CD4-positive, alpha-beta T cell (primary cell): ENCODE measurements around the gene ATP4A. TPM values are rescaled to one million over a fixed set of nuclear protein-coding genes. Genes with fewer than 3 reads are reported as not detected.
A peak's percentile ranks its signal among the peaks of the same experiment; 100 is the strongest.

Experiments used
- ATAC-seq: fragments of 200-7000 bp; cut with Tn5 transposase; one replicate; pipeline ENCODE4 v1.10.0; 2022; ENCODE audit warnings: mild to moderate bottlenecking; ENCODE audit not compliant: poor library complexity
- CTCF ChIA-PET: fragments of 350-600 bp; sonication (Branson Sonifier 250); formaldehyde crosslinking; loops from one replicate; lab custom pipeline; 2021; ENCODE audit warnings: antibody characterized with exemption, inconsistent platforms; lab: Charles Lee
- POLR2A ChIA-PET: fragments of 350-600 bp; sonication (Branson Sonifier 250); formaldehyde crosslinking; loops from one replicate; lab custom pipeline; 2021; ENCODE audit warnings: antibody characterized with exemption, inconsistent platforms; lab: Charles Lee
- DNase-seq, 14 experiments: peaks; one replicate each; pipeline ENCODE4 v3.0.0-alpha.2; 2013 to 2020; ENCODE audit warnings: mixed read lengths in 2 of 14
- H3K27ac ChIP-seq, 2 donors: one replicate each; pipeline versions ENCODE4 v1.5.1 to v1.7.0; 2013; ENCODE audit warnings: low read length in 2 of 2, low read depth in 1 of 2, mild to moderate bottlenecking in 1 of 2
- H3K27me3 ChIP-seq, 2 experiments: 1 replicate in 1 of 2; 2 replicates in 1 of 2; pipeline versions ENCODE4 v1.6.1 to v1.7.0; 2013; ENCODE audit warnings: low read length in 2 of 2, control low read depth in 1 of 2, mild to moderate bottlenecking in 1 of 2, moderate library complexity in 1 of 2; ENCODE audit not compliant: insufficient read depth in 2 of 2, control insufficient read depth in 1 of 2
- H3K36me3 ChIP-seq: one replicate; pipeline ENCODE4 v1.6.1; 2013; ENCODE audit warnings: low read length, control low read depth; ENCODE audit not compliant: insufficient read depth
- H3K4me1 ChIP-seq: one replicate; pipeline ENCODE4 v1.6.1; 2013; ENCODE audit warnings: low read length, control low read depth; ENCODE audit not compliant: insufficient read depth
- H3K4me3 ChIP-seq: one replicate; pipeline ENCODE4 v1.5.1; 2013; ENCODE audit warnings: mild to moderate bottlenecking, low read length, moderate library complexity
- H3K9me3 ChIP-seq, 2 experiments: 1 replicate in 1 of 2; 2 replicates in 1 of 2; pipeline versions ENCODE4 v1.6.1 to v1.7.0; 2013; ENCODE audit warnings: low read length in 2 of 2, mild to moderate bottlenecking in 2 of 2, control low read depth in 1 of 2, moderate library complexity in 1 of 2; ENCODE audit not compliant: control insufficient read depth in 1 of 2, insufficient read depth in 1 of 2
- H3K27ac Mint-ChIP-seq: one replicate; pipeline ENCODE4 v1.8.0; 2020; ENCODE audit warnings: mixed read lengths
- H3K27me3 Mint-ChIP-seq: one replicate; pipeline ENCODE4 v1.8.0; 2021; ENCODE audit warnings: mixed read lengths
- H3K36me3 Mint-ChIP-seq: one replicate; pipeline ENCODE4 v1.8.0; 2021; ENCODE audit warnings: low read depth, mixed read lengths
- H3K4me1 Mint-ChIP-seq: one replicate; pipeline ENCODE4 v1.8.0; 2021; ENCODE audit warnings: low read depth, mixed read lengths
- H3K4me3 Mint-ChIP-seq: one replicate; pipeline ENCODE4 v1.8.0; 2020; ENCODE audit warnings: mild to moderate bottlenecking, mixed read lengths
- H3K9me3 Mint-ChIP-seq: one replicate; pipeline ENCODE4 v1.8.0; 2020; ENCODE audit warnings: mixed read lengths
- intact Hi-C, 2 experiments: fragments of 100-400 bp; cut with DNase I in 1 of 2; cut with micrococcal nuclease in 1 of 2; formaldehyde crosslinking; loops; one replicate each; pipeline versions ENCODE4 v1.15.1 to v1.9.0; 2023 to 2025; cut with DNase I, micrococcal nuclease
- total RNA-seq, 174 experiments: library from RNA in 2 of 174; stranded (reverse) in 2 of 174; gene quantifications; one replicate each; pipeline ENCODE4 v1.2.3 and lab custom pipeline; 2021 to 2026
- TF ChIP-seq, protein P1 (sequence below): fragments of 200-600 bp; IDR thresholded peaks from one replicate; pipeline ENCODE4 v1.8.0; 2022; ENCODE audit warnings: antibody characterized with exemption, mild to moderate bottlenecking

Gene ATP4A
- total RNA-seq, 2 experiments from 2014 or later = not detected

DNA sequence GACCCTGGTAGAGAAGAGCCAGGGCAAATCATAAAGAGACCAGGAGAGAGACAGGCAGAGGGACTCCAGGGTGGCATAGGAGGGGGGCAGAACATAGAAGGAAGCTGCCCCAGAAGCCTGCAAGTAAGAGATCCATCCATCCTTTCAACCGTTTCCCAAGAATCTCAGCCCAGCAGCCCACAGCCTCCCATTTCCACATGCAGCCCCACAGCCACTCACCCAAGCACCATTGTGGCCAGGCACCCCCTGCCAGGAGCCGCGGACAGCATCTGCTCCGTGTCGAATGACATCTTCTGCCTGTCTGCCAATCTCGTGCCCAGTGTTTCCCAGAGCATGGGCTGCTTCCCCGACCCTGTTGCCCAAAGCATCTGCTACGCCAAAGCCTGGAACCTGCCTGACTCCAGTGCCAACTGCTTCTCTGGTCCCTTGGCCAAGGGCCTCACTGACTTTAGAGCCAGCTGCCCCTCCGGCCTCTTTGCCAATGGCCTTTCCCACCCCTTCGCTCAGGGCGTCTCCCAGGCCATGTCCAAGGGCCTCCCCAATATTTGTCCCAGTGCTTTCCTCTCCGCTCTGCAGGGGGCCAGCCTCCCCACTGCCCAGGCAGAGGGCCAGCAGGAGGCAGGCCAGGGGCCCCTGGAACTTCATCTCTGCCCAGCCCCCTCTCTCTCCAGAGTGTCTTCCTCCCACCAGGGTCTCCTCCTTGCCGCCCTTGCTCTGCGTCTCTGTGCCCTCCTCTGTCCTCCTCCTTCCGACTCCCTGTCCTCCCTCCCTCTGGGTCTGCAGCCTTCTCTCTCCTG is 50.4 kb downstream of the ATP4A start:
- Histone ChIP-seq H3K4me1 (peaks cover 20% of the 10 kb centered on the region), H3K27me3 (peaks cover 19% of the 10 kb centered on the region in 2 experiments), H3K27ac (no peak overlapping the region), H3K4me3 (no peak overlapping the region), H3K36me3 (no peaks in the 10 kb centered on the region), H3K9me3 (peaks cover 0 to 3% of the 10 kb centered on the region in 2 experiments)
- POLR2A ChIA-PET = no interaction called here
- Mint-ChIP-seq H3K4me3 (no peak overlapping the region), H3K27ac (no peak overlapping the region), H3K9me3 (no peaks in the 10 kb centered on the region), H3K4me1 (peaks cover 17% of the 10 kb centered on the region), H3K27me3 (peaks cover 65% of the 10 kb centered on the region), H3K36me3 (no peaks in the 10 kb centered on the region)
- no peak for DNase-seq
- intact Hi-C loops = no loop called here
- no peak for ATAC-seq
- TF ChIP-seq, protein P1, sequence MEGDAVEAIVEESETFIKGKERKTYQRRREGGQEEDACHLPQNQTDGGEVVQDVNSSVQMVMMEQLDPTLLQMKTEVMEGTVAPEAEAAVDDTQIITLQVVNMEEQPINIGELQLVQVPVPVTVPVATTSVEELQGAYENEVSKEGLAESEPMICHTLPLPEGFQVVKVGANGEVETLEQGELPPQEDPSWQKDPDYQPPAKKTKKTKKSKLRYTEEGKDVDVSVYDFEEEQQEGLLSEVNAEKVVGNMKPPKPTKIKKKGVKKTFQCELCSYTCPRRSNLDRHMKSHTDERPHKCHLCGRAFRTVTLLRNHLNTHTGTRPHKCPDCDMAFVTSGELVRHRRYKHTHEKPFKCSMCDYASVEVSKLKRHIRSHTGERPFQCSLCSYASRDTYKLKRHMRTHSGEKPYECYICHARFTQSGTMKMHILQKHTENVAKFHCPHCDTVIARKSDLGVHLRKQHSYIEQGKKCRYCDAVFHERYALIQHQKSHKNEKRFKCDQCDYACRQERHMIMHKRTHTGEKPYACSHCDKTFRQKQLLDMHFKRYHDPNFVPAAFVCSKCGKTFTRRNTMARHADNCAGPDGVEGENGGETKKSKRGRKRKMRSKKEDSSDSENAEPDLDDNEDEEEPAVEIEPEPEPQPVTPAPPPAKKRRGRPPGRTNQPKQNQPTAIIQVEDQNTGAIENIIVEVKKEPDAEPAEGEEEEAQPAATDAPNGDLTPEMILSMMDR = no peak
- CTCF ChIA-PET = no interaction called here

GRCh38 chr19:35511337-35511736 is 52.1 kb downstream of the ATP4A start:
- Histone ChIP-seq H3K9me3 (peaks cover 0 to 3% of the 10 kb centered on the region in 2 experiments), H3K4me1 (peaks cover 20% of the 10 kb centered on the region), H3K36me3 (no peaks in the 10 kb centered on the region), H3K27ac (no peak overlapping the region), H3K27me3 (peaks cover 24 to 26% of the 10 kb centered on the region in 2 experiments), H3K4me3 (no peak overlapping the region)
- Mint-ChIP-seq H3K27ac (no peak overlapping the region), H3K4me1 (peaks cover 17% of the 10 kb centered on the region), H3K9me3 (no peaks in the 10 kb centered on the region), H3K4me3 (no peak overlapping the region), H3K36me3 (no peaks in the 10 kb centered on the region), H3K27me3 (peaks cover 74% of the 10 kb centered on the region)
- POLR2A ChIA-PET = no interaction called here
- DNase-seq (no peak), ATAC-seq (no peak)
- TF ChIP-seq, protein P1 = no peak
- intact Hi-C loops = no loop called here
- CTCF ChIA-PET = interaction anchor here (1.6 kb wide), 1 partner anchor 11 kb away, joined by 4 read pairs; no protein-coding TSS in a partner anchor

DNA sequence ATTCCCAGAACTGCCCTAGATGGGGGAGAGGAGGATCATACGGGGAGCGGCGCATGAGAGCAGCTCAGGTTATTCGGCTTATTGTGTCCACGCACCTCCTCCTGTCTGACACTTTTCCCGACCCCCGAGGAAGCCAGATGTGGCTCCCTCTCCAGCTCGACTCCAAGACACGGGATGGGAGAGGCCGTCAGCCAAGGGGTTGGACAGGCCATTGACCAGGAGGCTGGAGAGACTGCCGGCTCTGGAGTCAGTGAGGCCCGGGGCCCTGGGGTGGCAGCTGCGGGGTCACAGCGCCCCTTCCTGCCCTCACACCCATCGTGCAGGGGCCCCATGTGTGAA is 52.9 kb downstream of the ATP4A start:
- Histone ChIP-seq H3K4me1 (peaks cover 20% of the 10 kb centered on the region), H3K4me3 (peak overlapping the region; percentile 52), H3K27ac (no peak overlapping the region), H3K36me3 (no peaks in the 10 kb centered on the region), H3K9me3 (peaks cover 0 to 3% of the 10 kb centered on the region in 2 experiments), H3K27me3 (peaks cover 26 to 30% of the 10 kb centered on the region in 2 experiments)
- intact Hi-C loops = loop anchor here (1.0 kb wide), 2 partner anchors 82 to 206 kb away; no protein-coding TSS in a partner anchor
- no peaks in the 10 kb centered on the region for H3K9me3 Mint-ChIP-seq
- H3K4me1 Mint-ChIP-seq = peaks cover 17% of the 10 kb centered on the region
- TF ChIP-seq, protein P1 = no peak
- DNase-seq = no peak
- H3K36me3 Mint-ChIP-seq = no peaks in the 10 kb centered on the region
- no peak for ATAC-seq
- H3K27me3 Mint-ChIP-seq = peaks cover 76% of the 10 kb centered on the region
- CTCF ChIA-PET = interaction anchor here (0.6 to 2.1 kb wide), 8 partner anchors 11 to 375 kb away, joined by 3 to 12 read pairs (median 4); partner anchors contain the start of gene HAUS5
- no peak overlapping the region for H3K27ac Mint-ChIP-seq
- no peak overlapping the region for H3K4me3 Mint-ChIP-seq
- POLR2A ChIA-PET = interaction anchor here (0.6 to 2.1 kb wide), 3 partner anchors 16 to 138 kb away, joined by 3 to 7 read pairs (median 4); partner anchors contain the start of gene COX6B1
